NCI-H128 (cell line): ENCODE measurements around the gene ADIRF.
"Not testable (repeated sequence)": the region's sequence is repeated elsewhere in the genome, so short reads cannot be mapped to it uniquely, and the experiment has no call there.

Source experiments
- DNase-seq: peaks from one replicate; lab custom pipeline; 2025; ENCODE audit not compliant: unreplicated experiment; lab: John Stamatoyannopoulos, UW

Gene ADIRF

DNA sequence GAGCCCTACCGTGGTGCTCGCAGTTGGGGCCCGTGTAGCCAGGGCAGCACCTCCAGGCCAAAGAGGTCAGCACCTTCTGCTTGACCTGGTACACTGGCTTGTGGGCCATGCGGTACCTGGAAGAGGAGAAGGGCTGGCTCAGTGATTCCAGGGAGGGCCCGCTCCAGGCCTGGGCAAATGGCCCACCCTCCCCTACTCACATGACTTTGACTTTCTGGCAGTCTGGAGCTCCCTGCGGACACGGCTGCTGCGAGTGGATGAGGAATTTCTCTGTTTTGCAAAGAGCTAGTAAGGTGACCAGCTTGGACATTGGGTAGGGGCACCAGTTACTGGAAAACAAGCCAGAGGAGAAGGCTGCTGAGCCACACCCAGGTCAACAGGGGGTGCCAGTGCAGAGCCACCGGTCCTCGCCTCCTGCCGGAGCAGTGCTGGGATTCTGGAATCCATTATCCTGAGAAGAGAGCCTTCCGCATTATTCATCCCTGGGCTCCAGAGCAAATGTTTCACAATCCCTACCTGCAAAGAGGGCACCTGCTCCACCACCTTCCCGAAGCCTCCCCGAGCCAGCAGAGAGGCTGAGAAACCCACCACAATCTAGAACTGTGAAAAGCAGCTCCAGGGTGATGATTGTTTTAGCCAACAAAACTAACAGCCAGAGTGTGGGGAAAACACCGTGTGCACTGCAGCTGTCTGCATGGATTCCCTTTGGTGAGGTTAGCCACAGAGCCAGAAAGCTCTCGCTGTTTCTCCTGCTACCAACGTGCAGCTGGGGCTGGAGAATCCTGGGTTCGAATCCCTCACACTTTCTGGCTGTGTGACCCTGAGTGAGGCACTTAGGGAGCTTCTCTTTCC is 22.7 kb upstream of the ADIRF start:
- no peak for DNase-seq

DNA sequence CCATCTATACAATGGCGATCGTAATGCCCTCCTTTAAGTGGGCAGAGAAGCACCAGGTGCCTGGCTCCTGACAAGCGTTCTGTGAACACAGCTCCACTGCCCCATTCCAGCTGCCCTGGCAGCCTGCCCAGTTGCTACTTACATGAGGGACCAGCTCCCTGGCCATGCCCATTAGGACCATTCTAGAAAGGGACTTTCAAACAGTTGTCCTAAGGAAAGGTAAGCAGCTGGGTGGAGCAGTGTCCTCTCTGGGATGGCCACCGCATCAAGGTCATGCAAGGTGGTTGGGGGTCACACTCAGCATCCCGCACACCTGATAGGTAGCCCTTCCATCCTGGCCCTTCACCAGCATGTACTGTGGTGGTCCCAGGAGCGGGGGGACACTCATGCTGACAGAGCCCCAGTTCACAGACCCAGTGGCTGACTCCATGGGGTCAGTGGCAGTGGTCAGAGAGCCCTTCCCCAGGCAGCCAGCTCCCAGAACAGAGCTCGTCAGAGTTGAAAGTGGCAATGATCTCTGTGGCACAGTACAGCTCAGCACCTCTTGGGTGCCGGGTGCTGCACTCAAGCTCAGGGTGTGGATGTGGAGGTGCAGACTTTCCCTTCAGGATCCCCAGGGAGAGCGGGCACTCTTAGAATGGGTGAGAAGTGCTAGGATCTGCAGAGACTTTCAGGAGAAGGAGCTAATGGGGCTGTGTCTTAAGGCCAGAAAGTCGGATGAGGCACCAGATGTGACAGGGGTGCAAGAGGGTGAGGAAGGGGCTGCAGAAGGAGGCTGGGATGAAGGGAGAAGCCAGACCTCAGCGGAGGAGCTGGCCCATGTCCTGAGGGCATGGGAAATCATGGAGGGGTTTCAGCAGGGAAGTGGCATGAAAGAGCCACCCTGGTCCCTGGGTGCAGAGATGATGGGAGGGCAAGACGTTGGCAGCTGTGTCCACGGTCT is 21.8 kb upstream of the ADIRF start:
- DNase-seq: no peak

DNA sequence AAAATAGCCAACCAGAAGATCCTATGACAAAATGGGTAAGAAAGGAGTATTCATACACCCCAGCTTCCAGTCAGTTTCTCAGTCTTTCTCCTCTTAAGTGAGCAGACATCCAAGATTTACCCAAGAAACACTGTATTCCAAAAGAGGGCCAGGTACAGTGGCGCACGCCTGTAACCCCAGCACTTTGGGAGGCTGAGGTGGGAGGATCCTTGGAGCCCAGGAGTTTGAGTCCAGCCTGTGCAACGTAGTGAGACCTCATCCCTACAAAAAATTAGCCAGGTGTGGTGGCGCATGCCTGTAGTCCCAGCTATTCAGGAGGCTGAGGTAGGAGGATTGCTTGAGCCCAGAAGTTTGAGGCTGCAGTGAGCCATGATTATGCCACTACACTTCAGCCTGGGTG is 20.5 kb upstream of the ADIRF start:
- not testable (repeated sequence) for DNase-seq

DNA sequence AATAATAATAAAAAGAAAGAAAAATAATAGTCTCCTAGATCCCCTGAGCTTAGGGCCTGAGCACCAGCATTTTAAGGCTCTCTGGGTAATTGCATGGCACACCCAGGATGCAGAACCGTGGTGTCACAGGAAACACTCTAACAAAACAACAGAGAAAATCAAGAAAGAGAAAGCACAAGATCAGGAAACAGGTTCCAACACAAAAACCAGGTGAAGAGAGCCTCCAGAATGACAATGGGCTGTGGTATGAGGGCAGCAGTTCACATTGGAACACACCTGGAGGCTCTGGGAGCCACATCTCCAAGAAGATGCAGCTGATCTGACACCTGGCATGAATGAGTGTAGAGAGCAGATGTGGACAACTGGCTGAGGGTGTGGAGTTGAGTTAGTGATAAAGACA is 17.9 kb upstream of the ADIRF start:
- DNase-seq: no peak

DNA sequence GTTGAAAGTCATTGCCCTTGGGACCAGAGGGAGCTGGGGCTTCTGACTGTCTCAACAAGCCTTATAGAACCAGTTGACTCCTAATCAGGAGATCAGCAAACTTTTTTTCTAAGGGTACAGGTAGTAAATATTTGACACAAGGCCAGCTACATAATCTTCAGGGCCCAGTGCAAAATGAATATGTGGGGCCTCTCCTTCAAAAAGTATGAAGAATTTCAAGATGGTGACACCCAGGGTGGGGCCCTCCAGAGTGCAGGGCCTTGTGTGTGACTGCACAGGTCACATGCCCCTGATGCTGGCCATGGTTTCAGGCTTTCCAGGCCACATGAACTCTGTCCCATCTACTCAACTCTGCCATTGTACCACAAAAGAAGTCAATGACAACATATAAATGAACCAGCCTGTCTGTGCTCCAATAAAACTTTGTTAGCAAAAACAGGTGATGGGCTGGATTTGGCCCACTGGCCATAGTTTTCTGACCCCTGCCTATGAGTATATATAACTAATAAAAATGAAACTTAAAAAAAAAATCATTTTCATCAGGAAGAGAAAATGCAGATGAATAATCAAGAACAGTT is 17.0 kb upstream of the ADIRF start:
- no peak for DNase-seq

DNA sequence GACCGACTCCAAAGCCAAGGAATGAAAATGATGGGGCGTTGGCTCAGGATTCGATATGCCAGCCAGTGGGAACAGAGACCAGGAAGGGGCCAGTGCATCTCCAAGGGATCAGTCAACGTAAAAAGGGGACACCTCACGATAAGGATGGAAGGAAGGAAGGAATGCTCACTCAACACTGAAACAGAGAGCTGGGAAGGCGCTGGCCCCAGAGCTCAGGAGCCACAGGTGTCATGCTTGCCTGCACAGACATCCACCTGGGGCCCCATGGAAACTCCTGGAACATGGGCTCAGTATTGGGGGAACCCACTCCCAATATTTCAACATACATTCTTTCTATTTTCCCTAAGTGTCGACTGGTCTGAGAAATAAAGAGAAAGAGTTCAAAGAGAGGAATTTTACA is 16.2 kb upstream of the ADIRF start:
- DNase-seq: no peak

DNA sequence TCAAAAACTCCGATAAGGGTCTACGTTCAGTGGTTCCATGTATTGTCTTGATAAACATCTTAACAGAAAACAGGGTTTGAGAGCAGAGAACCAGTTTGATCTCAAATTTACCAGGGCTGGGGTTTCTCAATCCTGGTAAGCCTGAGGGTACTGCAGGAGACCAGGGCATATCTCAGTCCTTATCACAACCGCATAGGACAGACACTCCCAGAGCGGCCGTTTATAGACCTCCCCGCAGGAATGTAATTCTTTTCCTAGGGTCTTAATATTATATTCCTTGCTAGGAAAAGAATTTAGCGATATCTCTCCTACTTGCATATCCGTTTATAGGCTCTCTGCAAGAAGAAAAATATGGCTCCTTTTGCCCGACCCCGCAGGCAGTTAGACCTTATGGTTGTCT is 15.6 kb upstream of the ADIRF start:
- not testable (repeated sequence) for DNase-seq

DNA sequence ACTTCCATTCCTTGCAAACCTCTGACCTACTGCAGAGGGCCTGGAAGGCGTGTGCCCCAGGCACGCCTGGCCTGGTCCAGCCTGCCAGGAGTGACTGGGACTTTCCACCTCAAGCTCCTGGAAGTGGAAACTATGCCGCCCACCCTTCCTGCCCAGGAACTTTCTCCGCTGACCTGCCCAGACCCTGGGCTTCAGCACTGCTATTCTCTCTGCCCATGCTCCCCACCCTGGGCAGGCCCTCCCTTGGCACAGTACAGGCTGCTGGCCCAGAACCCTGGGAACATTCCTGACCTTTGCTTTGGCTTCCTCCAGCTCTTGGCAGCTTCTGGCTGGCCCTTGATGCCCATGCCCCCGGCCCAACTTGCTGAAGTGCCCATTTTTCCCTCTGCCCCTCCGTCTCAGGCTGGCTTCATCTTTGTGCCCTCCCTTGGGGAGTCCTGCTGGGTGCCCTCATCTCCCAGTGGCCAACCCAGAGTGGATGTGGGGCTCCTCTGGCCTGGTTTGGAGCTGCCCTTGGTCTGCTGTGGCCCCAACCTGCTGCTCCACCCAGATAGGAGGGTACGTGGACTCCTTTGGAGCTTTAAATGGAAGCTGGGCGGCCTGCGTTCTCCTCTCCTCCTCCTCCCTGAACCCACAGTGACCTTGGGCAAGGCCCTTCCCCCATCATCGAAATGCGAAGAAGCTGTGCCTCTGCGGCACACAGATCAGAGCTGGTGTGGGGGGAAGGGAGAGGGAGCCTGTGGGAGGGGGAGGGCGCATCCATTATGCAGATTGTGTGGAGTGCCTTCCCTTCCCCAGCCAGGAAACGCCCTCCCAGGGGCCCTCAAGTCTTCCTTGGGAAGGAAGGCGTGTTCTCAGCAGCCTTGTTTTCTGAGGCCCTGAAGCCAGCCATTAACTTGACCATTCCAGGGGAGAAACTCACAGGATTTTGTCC is 14.3 kb upstream of the ADIRF start:
- no peak for DNase-seq

DNA sequence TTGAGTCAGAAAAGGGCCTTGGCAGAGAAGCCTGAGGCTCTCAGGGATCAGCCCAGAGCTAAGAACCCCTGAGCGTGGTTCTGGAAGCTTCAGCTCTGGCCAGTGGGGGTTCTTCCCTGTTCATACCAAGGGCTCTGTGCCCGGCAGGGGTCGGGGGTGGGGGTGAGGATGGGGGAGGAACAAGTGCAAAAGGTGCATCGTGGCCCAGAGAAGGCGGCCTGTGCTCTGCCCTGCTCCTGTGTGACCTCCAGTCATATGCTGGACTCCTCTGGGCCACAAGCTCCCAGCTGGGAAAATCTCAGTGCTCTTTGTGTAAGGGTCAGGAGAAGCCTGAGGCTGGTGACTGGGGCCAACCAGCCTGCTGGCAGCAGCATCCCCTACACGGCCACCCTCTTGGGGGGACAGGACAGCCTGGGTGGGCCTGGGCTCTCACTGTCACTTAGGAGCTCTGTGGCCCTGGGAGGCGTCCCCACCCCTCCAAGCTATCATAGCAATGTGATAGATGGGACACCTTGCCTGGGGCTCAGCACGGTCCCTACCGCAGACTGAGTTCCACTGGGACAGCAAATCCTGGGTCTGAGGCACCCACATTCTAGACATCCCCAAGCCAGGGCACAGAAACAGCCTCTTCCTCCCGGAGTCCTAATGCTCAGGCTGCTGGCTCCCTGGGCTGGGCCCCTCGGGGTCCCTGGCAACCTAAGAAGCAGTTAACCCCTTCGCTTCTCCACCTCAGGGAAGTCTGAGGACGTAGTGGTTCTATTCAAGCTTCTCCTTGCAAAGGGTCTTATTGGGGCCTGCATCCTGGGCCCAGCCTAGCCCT is 13.4 kb upstream of the ADIRF start:
- no peak for DNase-seq

DNA sequence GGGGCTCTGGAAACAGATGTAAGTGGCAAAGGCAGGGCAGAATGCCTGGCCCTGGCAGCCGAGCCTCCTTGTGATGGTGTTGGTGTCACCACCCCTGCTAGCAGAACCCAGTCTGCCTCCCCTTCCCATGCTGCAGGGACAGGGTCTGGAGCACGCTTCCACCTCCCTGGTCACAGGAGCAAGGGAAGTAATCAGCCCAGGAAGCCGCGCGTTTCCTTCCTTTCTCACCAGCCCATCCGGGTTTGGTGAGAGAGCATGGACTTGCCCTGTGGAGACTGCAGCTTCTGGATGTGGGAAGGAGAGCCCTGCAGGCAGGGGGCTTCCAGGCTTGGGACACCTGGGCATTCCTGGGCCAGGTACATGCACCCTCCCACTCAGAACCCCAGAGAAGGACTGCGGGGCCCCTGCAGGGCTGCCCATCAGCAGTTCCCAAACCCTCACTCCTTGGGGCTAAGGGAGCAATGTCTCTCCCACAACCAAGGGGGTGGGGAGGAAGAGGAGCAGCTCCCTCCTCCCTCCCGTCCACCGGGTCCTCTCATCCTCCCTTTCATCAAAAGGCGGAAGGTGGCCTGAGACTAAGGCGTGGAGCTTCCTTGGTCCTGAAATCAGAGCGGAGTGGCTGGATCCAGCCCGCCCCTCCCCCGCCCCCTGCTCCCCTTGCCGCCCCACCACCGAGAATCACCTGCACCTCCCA is 12.6 kb upstream of the ADIRF start:
- no peak for DNase-seq

DNA sequence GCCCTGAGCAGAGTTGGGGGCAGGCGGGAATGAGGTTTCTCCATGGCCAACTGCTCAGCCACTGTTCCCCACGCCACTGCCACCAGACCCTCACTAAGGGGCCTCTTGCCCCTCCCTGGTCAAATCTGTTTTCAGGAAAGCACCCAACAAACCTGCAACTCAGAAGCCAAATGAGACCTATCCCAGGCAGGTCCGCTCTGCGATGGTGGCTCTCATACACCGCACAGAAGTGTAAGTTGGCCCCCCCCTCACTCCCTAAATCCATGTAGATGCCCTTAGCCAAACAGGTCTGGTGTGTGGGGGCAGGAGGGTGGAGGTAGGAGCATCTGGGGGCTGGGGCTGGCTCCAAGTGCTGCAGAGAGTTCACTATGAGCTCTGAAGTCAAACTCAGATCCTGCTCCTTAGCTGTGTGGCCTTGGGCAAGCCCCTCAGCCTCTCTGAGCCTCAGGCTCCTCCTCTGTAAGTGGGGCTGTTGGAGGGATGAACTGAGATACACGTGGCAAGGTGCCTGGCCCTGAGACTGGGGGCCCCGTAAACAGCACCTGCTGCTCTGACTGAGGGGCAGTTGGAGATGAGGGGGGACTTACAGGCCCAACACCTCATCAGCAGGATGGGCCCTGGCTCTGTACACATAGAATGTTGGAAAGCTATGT is 12.0 kb upstream of the ADIRF start:
- no peak for DNase-seq

DNA sequence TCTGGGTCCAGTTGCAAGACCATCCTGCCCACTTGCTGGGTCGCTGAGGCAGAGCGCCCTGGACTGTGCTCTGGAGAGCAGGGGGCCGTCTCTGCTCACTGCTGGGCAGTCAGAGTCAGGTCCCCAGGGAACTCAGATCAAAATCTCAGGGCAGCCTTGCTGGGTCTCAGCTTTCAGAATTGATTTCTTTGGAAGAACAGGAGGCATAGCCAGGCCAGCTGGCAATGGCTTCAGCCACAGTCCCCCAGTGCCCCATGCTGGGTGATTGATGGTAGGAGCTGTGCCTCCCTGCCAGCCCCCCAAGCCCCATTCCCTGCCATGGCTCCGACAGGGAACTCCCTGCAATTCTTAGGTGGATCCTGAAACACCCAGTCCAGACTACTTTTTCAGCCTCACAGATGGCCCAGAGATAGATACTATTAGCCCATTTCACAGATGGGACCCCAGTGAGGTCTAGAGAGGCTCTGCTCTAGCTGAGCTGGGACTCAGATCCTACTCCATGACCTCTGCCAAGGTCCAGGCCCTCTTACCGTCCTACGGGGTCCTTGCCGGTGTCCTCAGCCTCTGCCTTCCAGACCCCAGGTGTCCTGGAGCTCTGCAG is 11.3 kb upstream of the ADIRF start:
- no peak for DNase-seq

DNA sequence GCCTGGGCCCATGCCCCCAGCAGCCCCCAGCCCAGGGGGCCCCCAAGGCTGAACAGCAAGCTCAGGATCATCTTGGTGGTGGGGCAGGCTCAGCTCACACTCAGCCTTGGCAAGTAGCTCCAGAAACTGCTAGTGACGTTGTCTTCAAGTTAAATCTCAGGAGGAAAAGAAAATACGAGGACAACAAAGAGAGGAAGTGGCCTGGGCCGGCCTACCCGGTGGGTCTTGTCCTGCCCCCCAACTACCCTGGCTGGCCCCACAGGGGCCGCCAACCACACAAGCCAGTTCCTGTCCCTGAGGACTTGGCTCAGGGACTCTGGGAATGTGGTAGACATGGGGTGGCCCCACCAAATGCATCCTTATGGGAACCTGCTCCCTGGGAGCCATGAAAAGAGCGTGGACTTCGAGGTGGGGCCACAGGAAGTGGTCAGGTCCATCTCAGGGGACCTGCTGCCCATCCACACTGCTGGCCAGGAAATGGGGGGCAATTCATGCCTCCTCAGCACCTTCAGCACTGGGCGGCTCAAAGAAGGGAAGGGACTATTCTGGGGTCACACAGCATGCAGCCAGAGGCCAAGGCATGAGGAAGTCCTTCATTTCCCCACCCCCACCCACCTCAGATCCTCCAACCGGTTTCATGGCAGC is 10.7 kb upstream of the ADIRF start, which contains the start of gene MMRN2:
Gene MMRN2 (minus strand): TSS at position 145 of the 645 bp plus-strand sequence. CDS start 74 bp downstream, at position 71.
- DNase-seq: no peak

DNA sequence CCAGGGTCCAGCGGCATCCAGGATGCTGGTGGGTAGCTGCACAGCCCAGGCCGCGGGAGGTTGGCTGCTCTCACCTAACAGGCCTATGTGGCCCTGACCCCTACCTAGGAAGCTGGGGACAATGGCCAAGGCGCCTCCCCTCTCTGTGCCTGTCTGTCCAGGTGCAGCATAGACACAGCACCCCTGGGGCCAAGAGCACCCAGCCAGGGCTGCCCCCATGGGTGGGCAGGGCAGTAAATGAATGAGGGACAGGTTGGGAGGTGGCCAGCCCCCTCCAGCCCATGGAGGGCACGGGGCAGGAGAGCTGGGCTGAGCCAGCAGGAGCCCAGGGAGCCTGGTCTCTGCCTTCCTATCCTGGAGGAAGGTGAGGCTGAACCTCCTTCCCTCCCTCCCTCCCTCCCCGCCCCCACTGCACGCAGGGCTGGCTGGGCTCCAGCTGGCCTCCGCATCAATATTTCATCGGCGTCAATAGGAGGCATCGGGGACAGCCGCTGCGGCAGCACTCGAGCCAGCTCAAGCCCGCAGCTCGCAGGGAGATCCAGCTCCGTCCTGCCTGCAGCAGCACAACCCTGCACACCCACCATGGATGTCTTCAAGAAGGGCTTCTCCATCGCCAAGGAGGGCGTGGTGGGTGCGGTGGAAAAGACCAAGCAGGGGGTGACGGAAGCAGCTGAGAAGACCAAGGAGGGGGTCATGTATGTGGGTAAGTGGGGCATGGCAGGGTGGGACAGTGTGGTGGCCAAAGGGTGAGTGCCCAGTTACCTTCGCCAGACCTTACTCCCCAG is 10.0 kb upstream of the ADIRF start, which contains the start of gene SNCG:
Gene SNCG (plus strand): TSS at position 484 of the 785 bp plus-strand sequence. CDS start 99 bp downstream, at position 583.
- DNase-seq: no peak

DNA sequence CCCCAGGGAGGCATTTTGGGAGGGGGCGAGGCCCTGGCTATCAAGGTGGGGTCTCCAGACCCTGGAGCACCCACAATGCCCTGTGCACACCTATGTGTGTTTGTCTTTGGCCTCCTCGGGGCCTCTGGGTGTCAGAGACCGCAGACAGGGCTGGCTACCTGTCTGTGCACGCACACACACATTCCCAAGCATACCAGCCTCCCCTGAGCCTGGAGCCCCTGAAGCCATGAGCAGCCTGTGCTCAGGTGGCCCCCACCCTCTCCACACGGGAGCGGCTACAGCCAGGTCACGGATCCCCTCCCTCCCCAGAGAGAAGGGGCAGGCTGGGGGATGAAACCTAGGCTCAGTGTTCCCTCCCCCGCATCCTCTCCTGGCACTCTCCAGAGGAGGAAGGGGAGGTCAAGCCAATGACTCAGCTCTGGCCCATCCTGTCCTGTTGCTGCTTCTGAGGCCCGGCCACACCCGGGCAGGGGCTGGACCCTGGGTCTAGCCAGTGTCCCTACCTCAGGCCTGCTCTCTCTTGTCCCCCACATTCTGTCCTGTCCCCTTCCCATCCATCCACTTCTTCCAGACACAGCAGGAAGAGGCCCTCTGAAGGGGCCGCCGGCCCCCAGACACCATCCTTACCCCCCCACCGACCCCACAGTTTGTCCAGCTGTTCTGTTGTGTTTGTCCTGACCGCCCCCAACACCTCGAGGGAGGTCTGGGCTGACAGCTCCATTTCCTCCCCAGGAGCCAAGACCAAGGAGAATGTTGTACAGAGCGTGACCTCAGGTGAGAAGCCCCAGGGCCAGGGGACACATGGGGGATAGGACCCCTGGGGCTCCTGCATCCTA is 9.2 kb upstream of the ADIRF start:
- DNase-seq: no peak

DNA sequence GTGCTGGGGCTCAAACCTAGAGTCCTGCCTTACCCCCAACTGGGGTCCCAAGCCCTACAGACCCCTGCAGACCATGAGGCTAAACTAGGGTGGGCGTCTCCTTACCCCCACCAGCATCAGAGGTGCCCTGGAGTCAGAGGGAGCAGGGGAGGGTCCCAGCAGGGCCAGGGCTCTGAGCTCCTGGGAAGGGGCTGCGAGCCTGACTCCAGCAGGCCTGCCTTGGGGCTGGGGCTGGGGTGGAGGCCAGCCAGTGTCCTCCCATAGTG is 8.6 kb upstream of the ADIRF start:
- no peak for DNase-seq
